HPDE6-E6E7 (cell line): ENCODE results near the gene RASA3.

Experiments used
- DNase-seq: peaks from one replicate; pipeline ENCODE4 v3.0.0; 2011; ENCODE audit warnings: missing footprints; ENCODE audit errors: extremely low spot score

Gene RASA3

GRCh38 chr13:114035186-114035582 lies 97.2 kb downstream of the RASA3 start:
- DNase-seq = no peak

- no peak for DNase-seq
Observed at GRCh38 chr13:114034481-114034891, 97.9 kb downstream of the RASA3 start.

- DNase-seq = no peak
Observed at GRCh38 chr13:114033541-114034315, 98.7 kb downstream of the RASA3 start.

- DNase-seq = no peak
Observed at GRCh38 chr13:114032126-114032799, 100.2 kb downstream of the RASA3 start.

- peak; percentile 39 for DNase-seq
Observed at GRCh38 chr13:114031631-114032030, 100.8 kb downstream of the RASA3 start.

GRCh38 chr13:114030666-114031610 lies 101.5 kb downstream of the RASA3 start:
- DNase-seq = no peak

GRCh38 chr13:114029866-114030625 lies 102.4 kb downstream of the RASA3 start:
- no peak for DNase-seq

- DNase-seq = no peak
Observed at GRCh38 chr13:114027826-114028225, 104.6 kb downstream of the RASA3 start.

GRCh38 chr13:114027046-114027715 lies 105.2 kb downstream of the RASA3 start:
- DNase-seq = no peak

GRCh38 chr13:114026481-114026880 lies 105.9 kb downstream of the RASA3 start:
- DNase-seq = no peak

- DNase-seq = no peak
Observed at GRCh38 chr13:114025714-114026431, 106.5 kb downstream of the RASA3 start.

GRCh38 chr13:114025405-114025713 lies 107.1 kb downstream of the RASA3 start:
- DNase-seq = no peak

- no peak for DNase-seq
Observed at GRCh38 chr13:114024603-114025404, 107.6 kb downstream of the RASA3 start.

- DNase-seq = no peak
Observed at GRCh38 chr13:114023716-114024602, 108.5 kb downstream of the RASA3 start.

- no peak for DNase-seq
Observed at GRCh38 chr13:114022876-114023275, 109.5 kb downstream of the RASA3 start.

- no peak for DNase-seq
Observed at GRCh38 chr13:114022309-114022669, 110.1 kb downstream of the RASA3 start.

GRCh38 chr13:114021464-114022308 lies 110.7 kb downstream of the RASA3 start:
- no peak for DNase-seq
